Gastrocnemius medialis (tissue), 4 donors: ENCODE data around the gene SLC2A2. TPM values are rescaled to one million over a fixed set of nuclear protein-coding genes. Genes with fewer than 3 reads are reported as not detected.

Experiments
- ATAC-seq, 2 donors: fragments of 150-250 bp; one replicate each; pipeline ENCODE4 v1.9.1; 2016
- DNase-seq, 2 donors: peaks; one replicate each; pipeline ENCODE4 v3.0.0-alpha.2; 2019
- H3K27ac ChIP-seq, 4 donors: fragments of 200-600 bp; sonication (generic); 1 replicate in 1 of 4; 2 replicates in 3 of 4; pipeline ENCODE4 v1.5.1; 2016 to 2018; ENCODE audit warnings: mild to moderate bottlenecking in 2 of 4, moderate library complexity in 1 of 4
- H3K27me3 ChIP-seq, 3 donors: fragments of 200-600 bp; sonication (generic) in 2 of 3; 1 replicate in 1 of 3; 2 replicates in 2 of 3; pipeline versions ENCODE4 v1.5.1 to v1.6.0; 2016 to 2019; ENCODE audit warnings: mild to moderate bottlenecking in 1 of 3, moderate library complexity in 1 of 3
- H3K36me3 ChIP-seq, 2 donors: fragments of 200-600 bp; sonication (generic) in 1 of 2; one replicate each; pipeline ENCODE4 v1.5.1; 2017 to 2018
- H3K4me1 ChIP-seq, 2 donors: fragments of 200-600 bp; sonication (generic) in 1 of 2; one replicate each; pipeline ENCODE4 v1.5.1; 2016 to 2017; ENCODE audit warnings: mild to moderate bottlenecking in 2 of 2
- H3K4me3 ChIP-seq, 4 donors: fragments of 200-600 bp; sonication (generic) in 3 of 4; 1 replicate in 1 of 4; 2 replicates in 3 of 4; pipeline ENCODE4 v1.5.1; 2016 to 2019; ENCODE audit warnings: mild to moderate bottlenecking in 2 of 4
- H3K9me3 ChIP-seq, 3 donors: fragments of 200-600 bp; sonication (generic) in 2 of 3; 1 replicate in 1 of 3; 2 replicates in 2 of 3; pipeline ENCODE4 v1.5.1; 2016 to 2019
- POLR2A ChIP-seq, 2 donors: fragments of 450-650 bp; IDR thresholded peaks; one replicate each; pipeline ENCODE4 v1.6.1; 2017; ENCODE audit warnings: antibody characterized with exemption in 2 of 2, mild to moderate bottlenecking in 2 of 2, moderate library complexity in 2 of 2
- in situ Hi-C, 4 donors: fragments of 200-750 bp; cut with MboI; loops; one replicate each; pipeline versions ENCODE4 v1.15.0 to v1.8.0; 2017; ENCODE audit warnings: low sequenced_read_pairs in 4 of 4
- intact Hi-C: fragments of 100-400 bp; cut with DNase I; formaldehyde crosslinking; loops from one replicate; pipeline ENCODE4 v1.15.1; 2023; ENCODE audit warnings: low total_unique reads
- total RNA-seq, 4 donors: library from RNA; depleted of rRNA; stranded (reverse); fragments of >200 nt; gene quantifications; one replicate each; pipeline versions ENCODE4 v1.1.0 to v1.2.3, GENCODE V29; 2016
- TF ChIP-seq, protein P1 (sequence below), 5 experiments: fragments of 450-650 bp in 3 of 5; fragments of 200-600 bp in 2 of 5; sonication (generic) in 2 of 5; IDR thresholded peaks in 4 of 5; conservative IDR thresholded peaks in 1 of 5; 1 replicate in 4 of 5; 2 replicates in 1 of 5; pipeline ENCODE4 v1.5.1; 2016 to 2019; ENCODE audit warnings: antibody characterized with exemption in 5 of 5, mild to moderate bottlenecking in 3 of 5, moderate library complexity in 3 of 5

SLC2A2 gene
- total RNA-seq: under 1 TPM in 2 of 4 donors, not detected in 2; 0.26 to 0.51 TPM

- intact Hi-C loops: no loop called here
- H3K36me3 ChIP-seq: no peaks in the 10 kb centered on the region
- H3K27me3 ChIP-seq: no peaks in the 10 kb centered on the region
- H3K4me1 ChIP-seq: peaks cover 0 to 9% of the 10 kb centered on the region in 2 donors
- no peak within 1 kb of the TSS for H3K4me3 ChIP-seq
- ATAC-seq (no peak), DNase-seq (no peak)
- no peaks in the 10 kb centered on the region for H3K9me3 ChIP-seq
- in situ Hi-C loops: no loop called here
- TF ChIP-seq POLR2A (IDR thresholded peaks at IDR 0.05): no peak
- no peak within 1 kb of the TSS for H3K27ac ChIP-seq
These were observed at the start of gene SLC2A2 for GRCh38 chr3:171026597-171027293. Gene SLC2A2, minus strand, starts transcription at chr3:171026720. Its CDS starts 50 bp downstream, at chr3:171026670.

DNA sequence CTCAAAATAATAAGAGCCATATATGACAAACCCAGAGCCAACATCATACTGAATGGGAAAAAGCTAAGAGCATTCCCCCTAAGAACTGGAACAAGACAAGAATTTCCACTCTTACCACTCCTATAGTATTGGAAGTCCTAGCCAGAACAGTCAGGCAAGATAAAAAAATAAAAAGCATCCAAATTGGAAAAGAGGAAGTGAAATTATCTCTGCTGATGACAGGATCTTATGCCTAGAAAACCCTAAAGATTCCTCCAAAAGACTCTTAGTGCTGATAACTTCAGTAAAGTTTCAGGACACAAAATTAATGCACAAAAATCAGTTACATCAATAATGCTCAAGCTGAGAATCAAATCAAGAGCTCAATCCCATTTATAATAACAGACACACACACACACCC, 45.9 kb upstream of the SLC2A2 start:
- Histone ChIP-seq H3K27ac (no peak overlapping the region), H3K36me3 (no peaks in the 10 kb centered on the region), H3K9me3 (no peaks in the 10 kb centered on the region), H3K4me1 (no peaks in the 10 kb centered on the region), H3K27me3 (no peaks in the 10 kb centered on the region), H3K4me3 (no peak overlapping the region)
- no peak for ATAC-seq
- in situ Hi-C loops (no loop called here), intact Hi-C loops (no loop called here)
- TF ChIP-seq, protein P1, sequence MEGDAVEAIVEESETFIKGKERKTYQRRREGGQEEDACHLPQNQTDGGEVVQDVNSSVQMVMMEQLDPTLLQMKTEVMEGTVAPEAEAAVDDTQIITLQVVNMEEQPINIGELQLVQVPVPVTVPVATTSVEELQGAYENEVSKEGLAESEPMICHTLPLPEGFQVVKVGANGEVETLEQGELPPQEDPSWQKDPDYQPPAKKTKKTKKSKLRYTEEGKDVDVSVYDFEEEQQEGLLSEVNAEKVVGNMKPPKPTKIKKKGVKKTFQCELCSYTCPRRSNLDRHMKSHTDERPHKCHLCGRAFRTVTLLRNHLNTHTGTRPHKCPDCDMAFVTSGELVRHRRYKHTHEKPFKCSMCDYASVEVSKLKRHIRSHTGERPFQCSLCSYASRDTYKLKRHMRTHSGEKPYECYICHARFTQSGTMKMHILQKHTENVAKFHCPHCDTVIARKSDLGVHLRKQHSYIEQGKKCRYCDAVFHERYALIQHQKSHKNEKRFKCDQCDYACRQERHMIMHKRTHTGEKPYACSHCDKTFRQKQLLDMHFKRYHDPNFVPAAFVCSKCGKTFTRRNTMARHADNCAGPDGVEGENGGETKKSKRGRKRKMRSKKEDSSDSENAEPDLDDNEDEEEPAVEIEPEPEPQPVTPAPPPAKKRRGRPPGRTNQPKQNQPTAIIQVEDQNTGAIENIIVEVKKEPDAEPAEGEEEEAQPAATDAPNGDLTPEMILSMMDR (IDR thresholded peaks at IDR 0.05 in 4 of 5, conservative IDR thresholded peaks at IDR 0.05 in 1 of 5): no peak
- no peak for TF ChIP-seq POLR2A (IDR thresholded peaks at IDR 0.05)
- no peak for DNase-seq

DNA sequence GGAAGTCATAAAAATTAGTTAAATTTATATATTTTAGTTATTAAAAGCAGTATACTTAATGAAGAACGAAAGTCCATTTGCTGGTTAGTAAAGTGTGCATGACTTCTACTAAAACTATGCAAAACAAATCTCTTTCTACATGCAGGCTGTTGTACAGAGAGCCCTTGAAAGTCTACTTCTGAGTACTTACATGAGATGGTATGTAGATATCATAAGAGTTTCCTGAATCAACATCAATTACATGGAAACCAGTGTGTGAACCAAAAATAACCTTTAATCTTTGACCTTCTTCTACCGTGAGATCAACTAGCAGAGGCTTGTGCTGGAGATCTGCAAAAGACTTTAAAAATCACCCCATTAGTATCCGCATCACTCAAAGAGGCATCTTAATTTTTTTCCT, 42.1 kb upstream of the SLC2A2 start:
- Histone ChIP-seq H3K27me3 (no peaks in the 10 kb centered on the region), H3K27ac (no peak overlapping the region), H3K36me3 (peaks cover 0 to 8% of the 10 kb centered on the region in 2 donors), H3K9me3 (no peaks in the 10 kb centered on the region), H3K4me1 (no peaks in the 10 kb centered on the region), H3K4me3 (no peak overlapping the region)
- TF ChIP-seq, protein P1 (IDR thresholded peaks at IDR 0.05 in 4 of 5, conservative IDR thresholded peaks at IDR 0.05 in 1 of 5): no peak
- no peak for TF ChIP-seq POLR2A (IDR thresholded peaks at IDR 0.05)
- intact Hi-C loops (no loop called here), in situ Hi-C loops (no loop called here)
- DNase-seq: no peak
- no peak for ATAC-seq

GRCh38 chr3:171066206-171066605, 39.7 kb upstream of the SLC2A2 start:
- in situ Hi-C loops (no loop called here), intact Hi-C loops (no loop called here)
- Histone ChIP-seq H3K27ac (no peak overlapping the region), H3K9me3 (no peaks in the 10 kb centered on the region), H3K36me3 (peaks cover 0 to 8% of the 10 kb centered on the region in 2 donors), H3K4me1 (no peaks in the 10 kb centered on the region), H3K27me3 (no peaks in the 10 kb centered on the region), H3K4me3 (no peak overlapping the region)
- TF ChIP-seq POLR2A (IDR thresholded peaks at IDR 0.05): no peak
- TF ChIP-seq, protein P1 (IDR thresholded peaks at IDR 0.05 in 4 of 5, conservative IDR thresholded peaks at IDR 0.05 in 1 of 5): no peak
- no peak for DNase-seq
- no peak for ATAC-seq

DNA sequence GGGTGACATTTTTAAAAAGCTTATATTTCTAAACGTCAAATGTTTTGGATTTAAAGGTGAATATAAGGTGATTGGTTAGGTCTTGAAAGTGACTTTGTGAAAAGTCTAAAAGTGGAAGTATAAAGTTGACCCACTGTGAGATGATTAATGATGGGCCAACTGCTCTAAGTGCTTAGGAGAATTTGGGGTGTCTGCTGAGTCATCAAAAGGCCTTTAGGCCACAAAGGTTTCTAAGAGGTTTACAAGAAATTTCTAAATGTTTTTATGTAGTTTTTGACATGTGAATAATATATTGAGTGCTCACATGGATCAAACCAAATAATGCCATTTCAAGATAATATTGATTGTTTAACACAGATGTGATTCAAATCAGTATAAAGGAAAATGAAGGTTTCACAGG, 39.2 kb upstream of the SLC2A2 start:
- Histone ChIP-seq H3K4me1 (no peaks in the 10 kb centered on the region), H3K9me3 (no peaks in the 10 kb centered on the region), H3K27me3 (no peaks in the 10 kb centered on the region), H3K36me3 (peaks cover 0 to 8% of the 10 kb centered on the region in 2 donors), H3K27ac (no peak overlapping the region), H3K4me3 (no peak overlapping the region)
- intact Hi-C loops: no loop called here
- DNase-seq: no peak
- in situ Hi-C loops: no loop called here
- ATAC-seq: no peak
- no peak for TF ChIP-seq POLR2A (IDR thresholded peaks at IDR 0.05)
- TF ChIP-seq, protein P1 (IDR thresholded peaks at IDR 0.05 in 4 of 5, conservative IDR thresholded peaks at IDR 0.05 in 1 of 5): no peak
